HepG2 (cell line): Measurements from ENCODE around the gene SLC25A15. TPM values are rescaled to one million over a fixed set of nuclear protein-coding genes. Genes with fewer than 3 reads are reported as not detected.
A peak's percentile ranks its signal among the peaks of the same experiment; 100 is the strongest.

Source experiments
- ATF7-NPFF ChIP-seq: sonication (generic); formaldehyde crosslinking; IDR thresholded peaks from 2 replicates; pipeline ENCODE4 v1.8.1; 2023; ENCODE audit warnings: mild to moderate bottlenecking, low read depth, missing genetic modification reagents, moderate library complexity
- FOXA3 ChIP-seq: IDR thresholded peaks from 2 replicates; pipeline ENCODE4 v1.6.1; 2016; ENCODE audit warnings: missing genetic modification reagents, missing compliant biosample characterization
- MED8 ChIP-seq: sonication (generic); formaldehyde crosslinking; IDR thresholded peaks from 2 replicates; pipeline ENCODE4 v1.8.1; 2023; ENCODE audit warnings: mild to moderate bottlenecking, missing genetic modification reagents; ENCODE audit not compliant: insufficient replicate concordance
- NCOA1 ChIP-seq: sonication (generic); formaldehyde crosslinking; IDR thresholded peaks from 2 replicates; pipeline ENCODE4 v1.9.0; 2021; ENCODE audit warnings: missing genetic modification reagents
- NFIC ChIP-seq: IDR thresholded peaks from 2 replicates; pipeline ENCODE4 v1.6.1; 2012; ENCODE audit warnings: mild to moderate bottlenecking, low read length, inconsistent platforms
- NPAS2 ChIP-seq: sonication (generic); formaldehyde crosslinking; IDR thresholded peaks from 2 replicates; pipeline ENCODE4 v1.8.0; 2022; ENCODE audit warnings: mild to moderate bottlenecking, missing genetic modification reagents, borderline replicate concordance
- POLR2A ChIP-seq, 2 experiments: IDR thresholded peaks; 2 replicates each; pipeline ENCODE4 v1.6.1; 2011; ENCODE audit warnings: low read depth in 2 of 2, low read length in 2 of 2, mild to moderate bottlenecking in 1 of 2, moderate library complexity in 1 of 2; ENCODE audit not compliant: insufficient read depth in 1 of 2
- SIX4 ChIP-seq: sonication (generic); formaldehyde crosslinking; IDR thresholded peaks from 2 replicates; pipeline ENCODE4 v1.4.0; 2020; ENCODE audit warnings: missing genetic modification reagents
- ZHX1 ChIP-seq: sonication (generic); formaldehyde crosslinking; IDR thresholded peaks from 2 replicates; pipeline ENCODE4 v1.8.1; 2022; ENCODE audit warnings: low read depth, mild to moderate bottlenecking, missing genetic modification reagents
- ZKSCAN8 ChIP-seq: IDR thresholded peaks from 2 replicates; pipeline ENCODE4 v1.6.1; 2016; ENCODE audit warnings: borderline replicate concordance, missing genetic modification reagents, missing compliant biosample characterization
- ZNF276 ChIP-seq: sonication (generic); formaldehyde crosslinking; IDR thresholded peaks from 2 replicates; pipeline ENCODE4 v1.4.0; 2020; ENCODE audit warnings: mild to moderate bottlenecking, low read depth, missing genetic modification reagents
- ZNF281 ChIP-seq: sonication (generic); formaldehyde crosslinking; IDR thresholded peaks from 2 replicates; pipeline ENCODE4 v1.4.0; 2020; ENCODE audit warnings: missing genetic modification reagents, borderline replicate concordance
- ZNF619 ChIP-seq: sonication (generic); formaldehyde crosslinking; IDR thresholded peaks from 2 replicates; pipeline ENCODE4 v1.4.0; 2020; ENCODE audit warnings: mild to moderate bottlenecking, missing genetic modification reagents
- ZNF644 ChIP-seq: IDR thresholded peaks from 2 replicates; pipeline ENCODE4 v1.6.1; 2016; ENCODE audit warnings: low read depth
- ZNF646 ChIP-seq: sonication (generic); formaldehyde crosslinking; IDR thresholded peaks from 2 replicates; pipeline ENCODE4 v1.9.0; 2021; ENCODE audit warnings: mild to moderate bottlenecking, missing genetic modification reagents
- ZNF761 ChIP-seq: sonication (generic); formaldehyde crosslinking; conservative IDR thresholded peaks from 2 replicates; pipeline ENCODE4 v1.4.0; 2020; ENCODE audit warnings: mild to moderate bottlenecking, missing genetic modification reagents
- polyA plus RNA-seq, 8 experiments: library from polyadenylated mRNA; depleted of rRNA in 3 of 8; stranded (reverse) in 7 of 8; unstranded in 1 of 8; fragments of >200 nt; fragmentation: Illumina TruSeq in 4 of 8; extraction: Trizol in 4 of 8; gene quantifications; 2 replicates each; pipeline versions ENCODE4 v1.2.1 to v1.2.3, GENCODE V29; 2011 to 2016; ENCODE audit warnings: low read depth in 4 of 8, missing spikeins in 1 of 8, mixed read lengths in 1 of 8; ENCODE audit not compliant: insufficient read depth in 1 of 8
- total RNA-seq, 5 experiments: library from RNA; depleted of rRNA; stranded (reverse); fragments of >200 nt; fragmentation: Illumina TruSeq; extraction: Trizol; gene quantifications; 2 replicates each; pipeline ENCODE4 v1.2.3, GENCODE V29; 2016; ENCODE audit warnings: low read depth in 1 of 5

SLC25A15 gene
- total and polyA plus RNA-seq, 2 of the 13 experiments (the other 11 are each of a cell fraction or from before 2014, with no cell fraction given), result 17.3 to 39.1 TPM

GRCh38 chr13:40780822-40781401, 8.5 kb upstream of the SLC25A15 start (continued):
- TF ChIP-seq ZNF281 (no peak), ZNF619 (CRISPR knock-in tag) (peak; percentile 28; the same call in 1 of the 2 replicates), ZNF761 (no peak), ATF7-NPFF (CRISPR knock-in tag) (0 out of 2 replicates have a peak, but pooled peaks have one; percentile 36), ZNF644 (CRISPR knock-in tag) (no peak), POLR2A (IDR thresholded peaks at IDR 0.05; ENCODE audit: insufficient read depth in 1 of 2, low read depth in 2 of 2, low read length in 2 of 2) (no peak), NFIC (no peak), SIX4 (CRISPR knock-in tag) (no peak), ZKSCAN8 (CRISPR knock-in tag) (no peak), ZHX1 (no peak), ZNF276 (CRISPR knock-in tag) (0 out of 2 replicates have a peak, but pooled peaks have one; percentile 37), NCOA1 (no peak), MED8 (CRISPR knock-in tag) (no peak), NPAS2 (no peak), ZNF646 (CRISPR knock-in tag) (peak; percentile 38; the same call in 1 of the 2 replicates), FOXA3 (CRISPR knock-in tag) (no peak)
